Gastroesophageal sphincter (tissue), 4 donors: ENCODE measurements around the gene TBRG4. TPM values are rescaled to one million over a fixed set of nuclear protein-coding genes. Genes with fewer than 3 reads are reported as not detected.

Experiments
- ATAC-seq: fragments of 150-250 bp; one replicate; pipeline ENCODE4 v1.9.1; 2016; ENCODE audit warnings: mild to moderate bottlenecking, moderate library complexity
- H3K27ac ChIP-seq, 4 donors: fragments of 200-600 bp; sonication (generic) in 3 of 4; 1 replicate in 3 of 4; 2 replicates in 1 of 4; pipeline ENCODE4 v1.5.1; 2016 to 2019
- H3K27me3 ChIP-seq: fragments of 200-600 bp; sonication (generic); one replicate; pipeline ENCODE4 v1.5.1; 2019
- H3K36me3 ChIP-seq, 2 donors: fragments of 200-600 bp; sonication (generic); one replicate each; pipeline ENCODE4 v1.5.1; 2019; ENCODE audit warnings: control low read depth in 1 of 2
- H3K4me1 ChIP-seq, 3 donors: fragments of 200-600 bp; sonication (generic); 1 replicate in 2 of 3; 2 replicates in 1 of 3; pipeline ENCODE4 v1.5.1; 2016 to 2019; ENCODE audit warnings: control low read depth in 2 of 3
- H3K4me3 ChIP-seq, 2 donors: fragments of 200-600 bp; sonication (generic); one replicate each; pipeline ENCODE4 v1.5.1; 2019; ENCODE audit warnings: mild to moderate bottlenecking in 1 of 2, moderate library complexity in 1 of 2
- H3K9me3 ChIP-seq, 3 donors: fragments of 200-600 bp; sonication (generic); one replicate each; pipeline ENCODE4 v1.5.1; 2017 to 2019; ENCODE audit warnings: control low read depth in 2 of 3
- CTCF ChIP-seq, 4 experiments: fragments of 200-600 bp in 2 of 4; fragments of 450-650 bp in 2 of 4; sonication (generic) in 1 of 4; IDR thresholded peaks; one replicate each; pipeline ENCODE4 v1.5.1; 2017 to 2019; ENCODE audit warnings: antibody characterized with exemption in 4 of 4, mild to moderate bottlenecking in 2 of 4, moderate library complexity in 2 of 4
- EP300 ChIP-seq: sonication (generic); formaldehyde crosslinking; IDR thresholded peaks from one replicate; pipeline ENCODE4 v1.6.1; 2017; ENCODE audit warnings: antibody characterized with exemption, mild to moderate bottlenecking
- POLR2A ChIP-seq, 2 donors: fragments of 450-650 bp; IDR thresholded peaks; one replicate each; pipeline ENCODE4 v1.6.1; 2017; ENCODE audit warnings: antibody characterized with exemption in 2 of 2, mild to moderate bottlenecking in 2 of 2, moderate library complexity in 1 of 2
- POLR2AphosphoS5 ChIP-seq: sonication (generic); formaldehyde crosslinking; IDR thresholded peaks from one replicate; pipeline ENCODE4 v1.6.1; 2017; ENCODE audit warnings: antibody characterized with exemption
- WGBS, 2 donors: methylation state at CpG; one replicate each; pipeline ENCODE4 v1.1.5; 2018; ENCODE audit warnings: low coverage in 1 of 2; 5-methylcytosine and 5-hydroxymethylcytosine counted together
- total RNA-seq, 4 donors: library from RNA; depleted of rRNA; stranded (reverse); fragments of >200 nt; gene quantifications; one replicate each; pipeline ENCODE4 v1.1.0, GENCODE V29; 2016

TBRG4 gene
- total RNA-seq, 4 donors from 2014 or later = 38.7 to 66.6 (median 54.7) TPM

DNA sequence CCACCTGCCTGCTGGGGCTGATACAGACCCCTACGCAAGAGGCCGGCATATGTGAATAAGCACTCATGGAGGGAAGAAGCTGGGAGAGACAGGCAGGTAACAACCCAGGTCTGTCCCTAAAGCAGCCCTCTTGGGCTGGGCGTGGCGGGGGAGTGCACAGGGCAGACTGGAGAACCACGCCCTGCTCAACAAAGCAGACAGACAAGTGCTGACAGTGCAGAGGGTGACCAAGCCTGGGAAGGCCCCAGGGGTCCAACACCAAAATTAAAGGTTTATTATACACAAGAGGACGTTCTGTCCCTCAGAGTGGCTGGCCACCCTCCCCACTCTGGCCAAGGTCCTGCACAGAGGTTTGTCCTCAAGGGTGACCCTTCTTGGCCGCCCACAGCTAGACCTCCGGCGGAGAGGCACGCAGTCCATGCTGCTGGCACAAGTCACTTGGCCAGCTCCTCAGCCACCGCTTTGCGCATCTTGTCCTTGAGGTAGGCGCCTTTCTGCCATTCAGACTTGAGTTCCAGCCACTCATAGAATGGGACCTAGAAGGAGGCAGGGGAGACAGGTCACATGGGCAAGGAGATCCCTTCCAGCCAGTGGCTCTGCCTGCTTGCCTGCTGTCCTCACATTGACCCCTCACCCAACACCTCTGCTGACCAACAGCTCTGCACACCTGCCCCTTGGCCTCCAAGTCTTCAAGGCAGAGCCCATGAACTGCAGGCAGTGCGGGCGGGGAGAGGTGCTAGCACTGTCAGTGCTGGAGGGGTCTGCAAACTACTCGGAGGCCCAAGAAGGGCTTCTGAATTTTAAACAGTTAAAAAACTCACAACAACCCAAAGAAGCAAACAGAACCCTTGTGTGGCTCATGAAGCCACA is 11.4 kb downstream of the TBRG4 start:
- Histone ChIP-seq H3K27me3 (no peaks in the 10 kb centered on the region), H3K4me1 (no peaks in the 10 kb centered on the region), H3K36me3 (peaks cover 2 to 71% of the 10 kb centered on the region in 2 donors), H3K27ac (no peak overlapping the region), H3K4me3 (no peak overlapping the region), H3K9me3 (no peaks in the 10 kb centered on the region)
- no peak for ATAC-seq
- no CpG with 5 or more reads among the region's 16 CpGs for WGBS, 2 donors
- no peak for TF ChIP-seq EP300
- no peak for TF ChIP-seq POLR2A (IDR thresholded peaks at IDR 0.05)
- no peak for TF ChIP-seq CTCF (IDR thresholded peaks at IDR 0.05)
- TF ChIP-seq POLR2AphosphoS5 = no peak

DNA sequence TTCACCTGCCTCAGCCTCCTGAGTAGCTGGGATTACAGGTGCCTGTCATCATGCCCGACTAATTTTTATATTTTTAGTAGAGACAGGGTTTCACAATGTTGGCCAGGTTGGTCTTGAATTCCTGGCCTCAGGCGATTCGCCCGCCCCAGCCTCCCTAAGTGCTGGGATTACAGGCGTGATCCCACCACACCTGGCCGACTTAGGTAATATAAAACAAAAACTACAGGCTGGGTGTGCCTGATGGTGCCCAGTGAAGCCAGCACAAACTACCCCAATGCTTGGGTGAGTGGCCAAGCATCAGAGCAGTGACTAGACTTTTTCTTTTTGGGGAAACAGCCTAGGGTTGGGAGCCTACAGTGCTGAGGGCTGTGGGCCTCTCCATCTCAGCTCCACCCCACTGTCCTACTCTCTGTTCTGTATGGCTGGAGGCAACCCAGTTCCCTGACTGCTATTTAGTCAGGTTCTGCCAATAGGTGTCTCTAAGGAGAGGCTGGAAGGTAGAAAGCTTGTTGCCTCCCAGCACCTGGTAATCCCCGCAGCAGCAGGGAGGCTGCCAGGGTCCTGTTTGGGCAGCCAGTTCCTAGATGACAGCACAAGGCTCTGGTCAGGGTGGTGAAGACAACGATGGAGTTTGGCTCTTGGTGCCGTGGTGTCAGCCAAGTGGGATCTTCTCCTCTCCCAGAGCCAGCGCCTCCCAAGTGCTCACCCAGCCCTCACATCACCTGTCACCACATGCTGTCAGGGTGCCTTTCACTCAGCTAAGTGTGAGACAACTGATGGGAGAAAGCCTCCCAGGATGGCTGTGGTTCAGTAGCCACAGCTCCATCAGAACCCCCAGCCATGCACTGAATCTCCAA is 12.3 kb downstream of the TBRG4 start:
- Histone ChIP-seq H3K4me3 (no peak overlapping the region), H3K4me1 (no peaks in the 10 kb centered on the region), H3K9me3 (peaks cover 0 to 5% (median 0%) of the 10 kb centered on the region in 3 donors), H3K27ac (no peak overlapping the region), H3K27me3 (no peaks in the 10 kb centered on the region), H3K36me3 (peaks cover 0 to 62% of the 10 kb centered on the region in 2 donors)
- 62% methylated on average over 3 of the region's 10 CpGs; no CpG with 5 or more reads in 1 of the 2 donors for WGBS, 2 donors
- ATAC-seq = no peak
- TF ChIP-seq POLR2AphosphoS5 = no peak
- TF ChIP-seq POLR2A (IDR thresholded peaks at IDR 0.05) = no peak

GRCh38 chr7:45092931-45093235 is 18.6 kb downstream of the TBRG4 start:
- Histone ChIP-seq H3K4me3 (no peak overlapping the region), H3K36me3 (no peaks in the 10 kb centered on the region), H3K9me3 (peaks cover 0 to 8% (median 0%) of the 10 kb centered on the region in 3 donors), H3K27me3 (no peaks in the 10 kb centered on the region), H3K27ac (no peak overlapping the region), H3K4me1 (peaks cover 0 to 19% (median 3%) of the 10 kb centered on the region in 3 donors)
- TF ChIP-seq EP300 (no peak), POLR2A (IDR thresholded peaks at IDR 0.05) (no peak), CTCF (IDR thresholded peaks at IDR 0.05) (no peak), POLR2AphosphoS5 (no peak)
- 66 to 67% methylated on average over 2 to 3 of the region's 3 CpGs for WGBS, 2 donors
- ATAC-seq = no peak

DNA sequence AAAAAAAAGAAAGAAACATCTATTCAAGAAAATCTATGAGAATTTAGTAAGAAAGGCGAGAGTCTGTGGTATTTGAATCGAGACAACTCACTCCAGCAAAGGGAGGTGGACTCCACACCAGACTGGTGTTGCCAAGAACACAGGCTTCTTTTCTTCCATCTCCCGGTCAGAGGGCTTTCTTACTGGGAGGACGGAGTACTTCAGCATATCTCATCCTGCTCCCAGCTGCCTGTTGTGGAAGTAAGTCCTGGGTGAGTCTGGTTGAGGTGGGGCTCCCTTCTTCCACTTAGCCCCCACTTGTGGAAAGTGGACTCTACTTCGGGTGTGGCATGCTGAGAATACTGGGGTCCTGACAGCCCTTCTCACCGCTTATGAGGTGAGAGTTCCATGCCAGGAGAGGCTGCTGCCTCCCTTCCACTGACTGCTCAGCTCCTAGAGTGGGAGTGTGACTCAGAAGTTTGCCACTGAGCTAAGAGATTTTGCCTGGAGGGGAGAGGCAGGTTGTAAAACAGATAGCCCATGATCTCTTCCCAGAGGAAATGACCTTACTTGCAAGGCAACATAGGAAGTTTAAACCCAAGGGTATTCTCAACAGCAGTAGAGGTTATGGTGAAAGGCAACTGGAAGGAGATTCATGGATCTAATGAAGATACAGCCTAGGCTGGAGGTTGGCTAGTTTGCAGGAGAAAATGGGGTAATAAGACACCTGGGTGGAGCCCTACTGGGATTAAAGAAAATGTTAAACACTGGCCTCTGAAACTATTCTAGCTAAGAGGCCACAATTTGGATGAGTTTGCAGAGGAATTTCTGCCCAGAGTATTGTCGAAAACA is 19.2 kb downstream of the TBRG4 start:
- no peaks in the 10 kb centered on the region for H3K27me3 ChIP-seq
- TF ChIP-seq POLR2AphosphoS5 (no peak), CTCF (IDR thresholded peaks at IDR 0.05) (no peak), EP300 (no peak), POLR2A (IDR thresholded peaks at IDR 0.05) (no peak)
- H3K36me3 ChIP-seq = no peaks in the 10 kb centered on the region
- 44 to 54% methylated on average over 4 to 5 of the region's 7 CpGs for WGBS, 2 donors
- H3K4me3 ChIP-seq = no peak overlapping the region
- peaks cover 0 to 8% (median 0%) of the 10 kb centered on the region in 3 donors for H3K9me3 ChIP-seq
- peaks cover 0 to 25% (median 3%) of the 10 kb centered on the region in 3 donors for H3K4me1 ChIP-seq
- H3K27ac ChIP-seq = no peak overlapping the region
- no peak for ATAC-seq
